Thoracic aorta (tissue), 2 donors: Measurements from ENCODE around the gene LAMC3. TPM values are rescaled to one million over a fixed set of nuclear protein-coding genes. Genes with fewer than 3 reads are reported as not detected.

Source experiments
- ATAC-seq: fragments of 150-250 bp; one replicate; pipeline ENCODE4 v1.8.0; 2017; ENCODE audit warnings: low read depth; ENCODE audit not compliant: insufficient number of reproducible peaks, low FRiP score
- DNase-seq: peaks from one replicate; pipeline ENCODE4 v3.0.0-alpha.2; 2020; ENCODE audit warnings: low spot score
- H3K27ac ChIP-seq, 2 donors: fragments of 200-600 bp; sonication (generic); 1 replicate in 1 of 2; 2 replicates in 1 of 2; pipeline ENCODE4 v1.5.1; 2016; ENCODE audit warnings: mild to moderate bottlenecking in 2 of 2, moderate library complexity in 2 of 2
- H3K27me3 ChIP-seq: fragments of 200-600 bp; sonication (generic); replicated peaks from 2 replicates; pipeline ENCODE4 v1.6.0; 2016; ENCODE audit warnings: mild to moderate bottlenecking; ENCODE audit not compliant: insufficient read depth
- H3K36me3 ChIP-seq: fragments of 200-600 bp; sonication (generic); one replicate; pipeline ENCODE4 v1.5.1; 2016
- H3K4me1 ChIP-seq, 2 donors: fragments of 200-600 bp; sonication (generic); 1 replicate in 1 of 2; 2 replicates in 1 of 2; pipeline versions ENCODE4 v1.5.1 to v1.6.0; 2016; ENCODE audit warnings: low read depth in 2 of 2, mild to moderate bottlenecking in 1 of 2; ENCODE audit not compliant: control insufficient read depth in 1 of 2
- H3K4me3 ChIP-seq: fragments of 200-600 bp; sonication (generic); 2 replicates; pipeline ENCODE4 v1.5.1; 2016; ENCODE audit warnings: mild to moderate bottlenecking
- H3K9me3 ChIP-seq: fragments of 200-600 bp; sonication (generic); 2 replicates; pipeline ENCODE4 v1.5.1; 2016
- CTCF ChIP-seq: fragments of 200-600 bp; sonication (generic); IDR thresholded peaks from one replicate; pipeline ENCODE4 v1.5.1; 2019; ENCODE audit warnings: antibody characterized with exemption
- total RNA-seq, 2 donors: library from RNA; depleted of rRNA; stranded (reverse); fragments of >200 nt; gene quantifications; one replicate each; pipeline versions ENCODE4 v1.1.0 to v1.2.3, GENCODE V29; 2016

LAMC3 gene
- total RNA-seq, 2 donors from 2014 or later = 0.54 to 2.8 TPM

GRCh38 chr9:131045300-131046092 is 36.5 kb downstream of the LAMC3 start:
- ATAC-seq = no peak

DNA sequence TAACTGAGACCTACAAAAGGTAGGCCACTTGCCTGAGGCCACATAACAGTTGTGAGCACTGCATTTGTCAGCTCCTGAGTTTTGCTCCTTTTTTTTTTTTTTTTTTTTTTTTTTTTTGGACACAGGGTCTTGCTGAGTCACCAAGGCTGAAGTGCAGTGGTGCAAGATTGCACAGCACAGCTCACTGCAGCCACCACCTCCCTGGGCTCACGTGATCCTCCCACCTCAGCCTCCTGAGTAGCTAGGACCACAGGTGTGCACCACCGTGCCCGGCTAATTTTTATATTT is 37.1 kb downstream of the LAMC3 start:
- no peak for ATAC-seq

More at GRCh38 chr9:131045300-131046092, 36.5 kb downstream of the LAMC3 start:
- Histone ChIP-seq H3K4me1 (no peaks in the 10 kb centered on the region), H3K9me3 (no peaks in the 10 kb centered on the region), H3K27me3 (no peaks in the 10 kb centered on the region), H3K4me3 (no peak overlapping the region), H3K36me3 (no peaks in the 10 kb centered on the region), H3K27ac (no peak overlapping the region)
- no peak for TF ChIP-seq CTCF
- DNase-seq = no peak

GRCh38 chr9:131046581-131047202 is 37.7 kb downstream of the LAMC3 start:
- peak; percentile 93 for TF ChIP-seq CTCF
- peak overlapping the region; percentile 48 for H3K4me3 ChIP-seq
- no peaks in the 10 kb centered on the region for H3K4me1 ChIP-seq
- H3K9me3 ChIP-seq = no peaks in the 10 kb centered on the region
- DNase-seq (peak; percentile 14), ATAC-seq (no peak)
- no peak overlapping the region for H3K27ac ChIP-seq
- no peaks in the 10 kb centered on the region for H3K27me3 ChIP-seq
- H3K36me3 ChIP-seq = no peaks in the 10 kb centered on the region

More for the DNA sequence above, 37.1 kb downstream of the LAMC3 start:
- H3K27ac ChIP-seq = no peak overlapping the region
- TF ChIP-seq CTCF = no peak
- H3K4me1 ChIP-seq = no peaks in the 10 kb centered on the region
- no peaks in the 10 kb centered on the region for H3K9me3 ChIP-seq
- H3K27me3 ChIP-seq = no peaks in the 10 kb centered on the region
- H3K4me3 ChIP-seq = no peak overlapping the region
- H3K36me3 ChIP-seq = no peaks in the 10 kb centered on the region
- no peak for DNase-seq

DNA sequence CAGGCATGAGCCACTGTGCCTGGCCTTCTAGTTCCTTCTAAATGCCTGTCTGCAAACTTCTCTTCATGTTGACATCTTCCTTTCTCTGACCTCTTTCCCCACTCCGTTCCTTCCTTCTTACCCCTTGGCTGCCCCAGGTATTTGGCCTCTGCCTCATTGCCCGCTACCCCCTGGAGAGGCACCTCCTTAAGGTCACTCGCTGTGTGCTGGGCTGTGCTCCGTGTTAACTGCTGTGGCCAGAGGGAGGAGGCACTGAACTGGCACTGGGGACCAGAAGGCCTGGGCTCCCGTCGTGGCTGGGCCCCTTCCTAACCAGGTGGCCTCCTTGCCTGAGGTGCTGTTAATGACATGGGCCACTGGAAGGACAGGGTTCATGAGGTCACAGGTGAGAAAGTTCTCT is 39.4 kb downstream of the LAMC3 start:
- Histone ChIP-seq H3K36me3 (no peaks in the 10 kb centered on the region), H3K9me3 (no peaks in the 10 kb centered on the region), H3K4me3 (no peak overlapping the region), H3K27me3 (no peaks in the 10 kb centered on the region), H3K27ac (no peak overlapping the region), H3K4me1 (no peaks in the 10 kb centered on the region)
- DNase-seq (no peak), ATAC-seq (no peak)
- TF ChIP-seq CTCF = no peak

GRCh38 chr9:131048820-131049219 is 39.8 kb downstream of the LAMC3 start:
- no peak for ATAC-seq
- Histone ChIP-seq H3K9me3 (no peaks in the 10 kb centered on the region), H3K4me3 (no peak overlapping the region), H3K27me3 (no peaks in the 10 kb centered on the region), H3K27ac (no peak overlapping the region), H3K4me1 (no peaks in the 10 kb centered on the region), H3K36me3 (no peaks in the 10 kb centered on the region)
- no peak for TF ChIP-seq CTCF
- no peak for DNase-seq
